ENCODE results near the gene ZFAND2B. TPM values are rescaled to one million over a fixed set of nuclear protein-coding genes. Genes with fewer than 3 reads are reported as not detected.
A peak's percentile ranks its signal among the peaks of the same experiment; 100 is the strongest.

The ZFAND2B gene
- total RNA-seq, 2 experiments from 2014 or later = 31.9 to 34.4 TPM

DNA sequence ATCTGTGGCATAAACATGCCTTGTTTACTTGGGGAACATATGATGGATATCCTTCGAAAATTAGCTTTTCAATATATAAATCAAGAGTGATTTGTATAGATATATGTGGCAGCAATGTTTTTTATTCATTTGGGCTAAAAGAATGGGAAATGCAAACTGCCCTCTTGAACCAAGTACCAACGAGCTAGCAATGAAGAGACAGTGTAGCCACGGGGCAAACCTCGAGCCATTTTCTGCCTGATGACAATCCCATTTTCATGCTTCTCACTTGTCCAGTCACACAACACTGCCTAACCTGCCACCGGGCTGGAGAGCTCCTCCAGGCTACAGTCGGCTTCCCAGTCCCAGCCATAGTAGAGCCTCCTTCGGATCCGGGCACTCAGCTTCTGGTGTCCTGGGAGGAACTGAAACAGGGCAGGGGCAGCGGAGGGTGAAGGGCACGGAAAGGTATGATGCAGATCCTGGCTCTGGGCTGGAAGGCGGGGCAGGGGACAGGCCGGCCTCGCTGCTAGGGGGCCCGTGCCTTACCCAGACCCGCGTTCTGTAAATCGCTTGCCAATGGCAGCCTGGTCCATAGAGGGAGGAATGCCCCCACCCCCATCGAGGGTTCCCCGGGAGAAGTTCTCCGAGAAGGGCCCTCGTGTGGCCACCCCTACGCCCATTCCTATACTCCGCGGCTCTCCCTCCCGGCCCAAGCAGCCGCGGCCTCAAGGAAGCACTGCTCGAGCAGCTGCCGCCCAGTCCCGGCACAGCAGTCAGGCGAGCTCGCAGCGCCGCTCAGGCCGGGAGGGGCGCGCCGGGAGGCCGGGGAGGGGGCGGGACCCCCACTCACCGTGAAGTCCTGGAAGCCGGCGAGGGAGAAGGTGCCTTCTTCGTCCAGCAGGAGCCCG is 30.4 kb upstream of the ZFAND2B start:
- peak; percentile 51 for DNase-seq
- no peaks in the 10 kb centered on the region for H3K9me3 Mint-ChIP-seq
- peak overlapping the region; percentile 84 for H3K27ac Mint-ChIP-seq
- intact Hi-C loops (cut with micrococcal nuclease) = loop anchor here (2.0 to 10.0 kb wide), 5 partner anchors 119 to 891 kb away; partner anchors contain the start of genes CHPF, CTDSP1, TMEM198 and TTLL4
- peaks cover 29% of the 10 kb centered on the region for H3K36me3 Mint-ChIP-seq
- no peaks in the 10 kb centered on the region for H3K27me3 Mint-ChIP-seq
- H3K4me3 Mint-ChIP-seq = peak overlapping the region; percentile 95
- ChIA-PET POLR2A (interaction anchor here (0.6 to 2.6 kb wide), 21 partner anchors 10 to 267 kb away, joined by 3 to 26 read pairs (median 5); partner anchors contain the start of genes ANKZF1, ATG9A, DNAJB2 and DNPEP), CTCF (interaction anchor here (0.7 to 4.7 kb wide), 18 partner anchors 9 to 163 kb away, joined by 3 to 42 read pairs (median 4); partner anchors contain the start of genes ABCB6, DNAJB2, GLB1L and NHEJ1)
- H3K4me1 Mint-ChIP-seq (ENCODE audit: low read depth) = peaks cover 49% of the 10 kb centered on the region

GRCh38 chr2:219176818-219177551 is 29.6 kb upstream of the ZFAND2B start, which contains the start of gene CNPPD1:
TSS of gene CNPPD1 (minus strand) at chr2:219176925. CDS start at chr2:219176828, 97 bp downstream.
- Mint-ChIP-seq H3K4me3 (peak within 1 kb of the TSS; percentile 95), H3K27ac (peak within 1 kb of the TSS; percentile 99), H3K36me3 (peaks cover 30% of the 10 kb centered on the region), H3K4me1 (ENCODE audit: low read depth) (peaks cover 52% of the 10 kb centered on the region), H3K27me3 (no peaks in the 10 kb centered on the region), H3K9me3 (no peaks in the 10 kb centered on the region)
- intact Hi-C loops (cut with micrococcal nuclease) = loop anchor here (1.0 to 10.0 kb wide), 10 partner anchors 17 to 892 kb away; partner anchors contain the start of genes ANKZF1, ATG9A, CHPF and CTDSP1
- DNase-seq = peak; percentile 91
- ChIA-PET POLR2A (interaction anchor here (0.6 to 2.6 kb wide), 21 partner anchors 11 to 268 kb away, joined by 3 to 26 read pairs (median 5); partner anchors contain the start of genes ANKZF1, ATG9A, DNAJB2 and DNPEP), CTCF (interaction anchor here (0.8 to 4.7 kb wide), 12 partner anchors 12 to 147 kb away, joined by 3 to 42 read pairs (median 8); partner anchors contain the start of genes ABCB6, DNAJB2, GLB1L and NHEJ1)

- peaks cover 52% of the 10 kb centered on the region for H3K4me1 Mint-ChIP-seq (ENCODE audit: low read depth)
- CTCF ChIA-PET = interaction anchor here (3.0 to 4.7 kb wide), 2 partner anchors 20 to 68 kb away, joined by 14 to 42 read pairs; partner anchors contain the start of genes GLB1L, NHEJ1 and STK16
These were observed 28.8 kb upstream of the ZFAND2B start, which contains the start of gene RETREG2 for GRCh38 chr2:219177552-219178376. TSS of gene RETREG2 (plus strand) at chr2:219178275. CDS start at chr2:219178353, 78 bp downstream.

GRCh38 chr2:219178377-219179175 is 28.0 kb upstream of the ZFAND2B start:
- H3K4me3 Mint-ChIP-seq = peak overlapping the region; percentile 84
- H3K4me1 Mint-ChIP-seq (ENCODE audit: low read depth) = peaks cover 54% of the 10 kb centered on the region
- intact Hi-C loops (cut with micrococcal nuclease) = loop anchor here (1.0 to 10.0 kb wide), 5 partner anchors 9 to 894 kb away; partner anchors contain the start of genes CHPF, TMEM198 and TTLL4
- DNase-seq = peak; percentile 61
- no peaks in the 10 kb centered on the region for H3K9me3 Mint-ChIP-seq
- peaks cover 26% of the 10 kb centered on the region for H3K36me3 Mint-ChIP-seq
- H3K27ac Mint-ChIP-seq = peak overlapping the region; percentile 68
- POLR2A ChIA-PET = interaction anchor here (1.3 kb wide), 1 partner anchor 27 kb away, joined by 3 read pairs; no protein-coding TSS in a partner anchor
- CTCF ChIA-PET = interaction anchor here (1.0 to 1.8 kb wide), 2 partner anchors 19 to 28 kb away, joined by 3 to 7 read pairs; partner anchors contain the start of gene ZFAND2B
- no peaks in the 10 kb centered on the region for H3K27me3 Mint-ChIP-seq

More at GRCh38 chr2:219177552-219178376, 28.8 kb upstream of the ZFAND2B start, which contains the start of gene RETREG2:
- no peaks in the 10 kb centered on the region for H3K9me3 Mint-ChIP-seq
- DNase-seq = peak; percentile 86
- peaks cover 27% of the 10 kb centered on the region for H3K36me3 Mint-ChIP-seq
- H3K27ac Mint-ChIP-seq = peak within 1 kb of the TSS; percentile 99
- POLR2A ChIA-PET = interaction anchor here (1.0 to 2.5 kb wide), 7 partner anchors 18 to 268 kb away, joined by 3 to 26 read pairs (median 6); partner anchors contain the start of genes DNPEP, TUBA4B and ZFAND2B
- H3K27me3 Mint-ChIP-seq = no peaks in the 10 kb centered on the region
- intact Hi-C loops (cut with micrococcal nuclease) = loop anchor here (1.0 to 10.0 kb wide), 12 partner anchors 10 to 893 kb away; partner anchors contain the start of genes ANKZF1, ATG9A, CHPF and CTDSP1
- peak within 1 kb of the TSS; percentile 95 for H3K4me3 Mint-ChIP-seq

- DNase-seq = no peak
- no peaks in the 10 kb centered on the region for H3K27me3 Mint-ChIP-seq
- no peaks in the 10 kb centered on the region for H3K9me3 Mint-ChIP-seq
- intact Hi-C loops (cut with micrococcal nuclease) = loop anchor here (10.0 kb wide), 3 partner anchors 365 to 895 kb away; partner anchors contain the start of genes CHPF, TMEM198 and TTLL4
- H3K27ac Mint-ChIP-seq = peak overlapping the region; percentile 68
- H3K36me3 Mint-ChIP-seq = peaks cover 17% of the 10 kb centered on the region
- ChIA-PET CTCF (interaction anchor here (0.8 to 1.8 kb wide), 4 partner anchors 20 to 115 kb away, joined by 3 to 7 read pairs (median 3); partner anchors contain the start of gene ZFAND2B), POLR2A (interaction anchor here (0.6 to 1.3 kb wide), 2 partner anchors 14 to 26 kb away, joined by 3 to 4 read pairs; no protein-coding TSS in a partner anchor)
- peak overlapping the region; percentile 84 for H3K4me3 Mint-ChIP-seq
- peaks cover 44% of the 10 kb centered on the region for H3K4me1 Mint-ChIP-seq (ENCODE audit: low read depth)
These were observed 26.7 kb upstream of the ZFAND2B start for GRCh38 chr2:219179601-219180465.

- H3K27ac Mint-ChIP-seq = peak overlapping the region; percentile 72
- H3K36me3 Mint-ChIP-seq = peaks cover 17% of the 10 kb centered on the region
- no peaks in the 10 kb centered on the region for H3K27me3 Mint-ChIP-seq
- no peak for DNase-seq
- no peak overlapping the region for H3K4me3 Mint-ChIP-seq
- ChIA-PET POLR2A (interaction anchor here (1.1 to 2.1 kb wide), 2 partner anchors 16 to 25 kb away, joined by 3 to 7 read pairs; partner anchors contain the start of gene ZFAND2B), CTCF (interaction anchor here (1.1 to 1.6 kb wide), 2 partner anchors 11 to 22 kb away, joined by 5 read pairs; partner anchors contain the start of gene SLC23A3)
- H3K4me1 Mint-ChIP-seq (ENCODE audit: low read depth) = peaks cover 34% of the 10 kb centered on the region
- no peaks in the 10 kb centered on the region for H3K9me3 Mint-ChIP-seq
- intact Hi-C loops (cut with micrococcal nuclease) = no loop called here
These were observed 25.6 kb upstream of the ZFAND2B start for GRCh38 chr2:219180961-219181360.

DNA sequence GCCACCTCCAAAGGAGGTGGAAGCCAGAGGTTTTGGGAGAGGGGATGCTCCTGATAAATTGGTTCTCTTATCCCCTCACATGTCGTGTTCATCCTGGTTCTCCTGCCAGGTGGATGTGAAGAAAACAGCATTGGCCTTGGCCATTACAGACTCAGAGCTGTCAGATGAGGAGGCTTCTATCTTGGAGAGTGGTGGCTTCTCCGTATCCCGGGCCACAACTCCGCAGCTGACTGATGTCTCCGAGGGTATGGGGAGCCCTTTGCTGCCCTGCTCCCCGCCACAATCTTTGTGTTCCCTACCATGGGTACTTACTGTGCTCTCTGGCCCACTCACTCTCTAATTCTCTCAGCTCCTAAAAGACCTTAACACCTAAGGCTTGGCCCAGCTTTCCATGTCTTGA is 25.1 kb upstream of the ZFAND2B start:
- Mint-ChIP-seq H3K4me3 (no peak overlapping the region), H3K27me3 (no peaks in the 10 kb centered on the region), H3K4me1 (ENCODE audit: low read depth) (peaks cover 35% of the 10 kb centered on the region), H3K27ac (peak overlapping the region; percentile 72), H3K9me3 (no peaks in the 10 kb centered on the region), H3K36me3 (peaks cover 20% of the 10 kb centered on the region)
- no peak for DNase-seq
- ChIA-PET POLR2A (interaction anchor here (1.1 to 2.1 kb wide), 2 partner anchors 16 to 25 kb away, joined by 3 to 7 read pairs; partner anchors contain the start of gene ZFAND2B), CTCF (interaction anchor here (0.8 to 1.6 kb wide), 5 partner anchors 8 to 27 kb away, joined by 3 to 7 read pairs (median 5); partner anchors contain the start of gene SLC23A3)
- intact Hi-C loops (cut with micrococcal nuclease) = no loop called here

GRCh38 chr2:219182331-219183150 is 24.0 kb upstream of the ZFAND2B start:
- H3K27ac Mint-ChIP-seq = peak overlapping the region; percentile 19
- no peaks in the 10 kb centered on the region for H3K9me3 Mint-ChIP-seq
- DNase-seq = peak; percentile 34
- no peak overlapping the region for H3K4me3 Mint-ChIP-seq
- CTCF ChIA-PET = interaction anchor here (1.0 to 1.6 kb wide), 6 partner anchors 9 to 202 kb away, joined by 3 to 7 read pairs (median 4); no protein-coding TSS in a partner anchor
- peaks cover 17% of the 10 kb centered on the region for H3K36me3 Mint-ChIP-seq
- no peaks in the 10 kb centered on the region for H3K27me3 Mint-ChIP-seq
- H3K4me1 Mint-ChIP-seq (ENCODE audit: low read depth) = peaks cover 44% of the 10 kb centered on the region
- POLR2A ChIA-PET = interaction anchor here (0.9 to 2.1 kb wide), 2 partner anchors 24 to 112 kb away, joined by 3 to 7 read pairs; partner anchors contain the start of gene ZFAND2B
- intact Hi-C loops (cut with micrococcal nuclease) = no loop called here

All from activated CD4-positive, alpha-beta memory T cell treated with anti-CD3 and anti-CD28 coated beads for 36 hours (primary cell).